ENCODE results near the gene GREB1L.

- TF ChIP-seq MYC (IDR thresholded peaks at IDR 0.05; ENCODE audit: low read depth, low read length) = no peak
- TF ChIP-seq MYC (CRISPR knock-in tag; IDR thresholded peaks at IDR 0.05; ENCODE audit: borderline replicate concordance, low read depth) = no peak
- TF ChIP-seq ELF2 (CRISPR knock-in tag; IDR thresholded peaks at IDR 0.05) = no peak
- no peak for TF ChIP-seq ZBTB33 (CRISPR knock-in tag; IDR thresholded peaks at IDR 0.05)
- TF ChIP-seq, protein P1, sequence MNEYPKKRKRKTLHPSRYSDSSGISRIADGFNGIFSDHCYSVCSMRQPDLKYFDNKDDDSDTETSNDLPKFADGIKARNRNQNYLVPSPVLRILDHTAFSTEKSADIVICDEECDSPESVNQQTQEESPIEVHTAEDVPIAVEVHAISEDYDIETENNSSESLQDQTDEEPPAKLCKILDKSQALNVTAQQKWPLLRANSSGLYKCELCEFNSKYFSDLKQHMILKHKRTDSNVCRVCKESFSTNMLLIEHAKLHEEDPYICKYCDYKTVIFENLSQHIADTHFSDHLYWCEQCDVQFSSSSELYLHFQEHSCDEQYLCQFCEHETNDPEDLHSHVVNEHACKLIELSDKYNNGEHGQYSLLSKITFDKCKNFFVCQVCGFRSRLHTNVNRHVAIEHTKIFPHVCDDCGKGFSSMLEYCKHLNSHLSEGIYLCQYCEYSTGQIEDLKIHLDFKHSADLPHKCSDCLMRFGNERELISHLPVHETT (CRISPR knock-in tag; conservative IDR thresholded peaks at IDR 0.05 in 1 of 2, IDR thresholded peaks at IDR 0.05 in 1 of 2) = no peak
- TF ChIP-seq, protein P2, sequence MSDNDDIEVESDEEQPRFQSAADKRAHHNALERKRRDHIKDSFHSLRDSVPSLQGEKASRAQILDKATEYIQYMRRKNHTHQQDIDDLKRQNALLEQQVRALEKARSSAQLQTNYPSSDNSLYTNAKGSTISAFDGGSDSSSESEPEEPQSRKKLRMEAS (CRISPR knock-in tag; IDR thresholded peaks at IDR 0.05) = no peak
- TF ChIP-seq MXI1 (IDR thresholded peaks at IDR 0.05; ENCODE audit: low read depth, low read length) = no peak
- TF ChIP-seq STAT5B (CRISPR knock-in tag; IDR thresholded peaks at IDR 0.05) = no peak
- no peak for TF ChIP-seq FOXK1 (CRISPR knock-in tag; IDR thresholded peaks at IDR 0.05; ENCODE audit: borderline replicate concordance)
- TF ChIP-seq HDAC6 (IDR thresholded peaks at IDR 0.05; ENCODE audit: low read depth, low read length) = no peak
- TF ChIP-seq, protein P3, sequence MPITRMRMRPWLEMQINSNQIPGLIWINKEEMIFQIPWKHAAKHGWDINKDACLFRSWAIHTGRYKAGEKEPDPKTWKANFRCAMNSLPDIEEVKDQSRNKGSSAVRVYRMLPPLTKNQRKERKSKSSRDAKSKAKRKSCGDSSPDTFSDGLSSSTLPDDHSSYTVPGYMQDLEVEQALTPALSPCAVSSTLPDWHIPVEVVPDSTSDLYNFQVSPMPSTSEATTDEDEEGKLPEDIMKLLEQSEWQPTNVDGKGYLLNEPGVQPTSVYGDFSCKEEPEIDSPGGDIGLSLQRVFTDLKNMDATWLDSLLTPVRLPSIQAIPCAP (CRISPR knock-in tag; IDR thresholded peaks at IDR 0.05; ENCODE audit: borderline replicate concordance) = no peak
- no peak for TF ChIP-seq FOXM1 (IDR thresholded peaks at IDR 0.05; ENCODE audit: low read depth)
- no peak for TF ChIP-seq FOXM1 (CRISPR knock-in tag; IDR thresholded peaks at IDR 0.05; ENCODE audit: low read depth)
- TF ChIP-seq CBX5 (IDR thresholded peaks at IDR 0.05; ENCODE audit: borderline replicate concordance, low read depth) = no peak
Observed at GRCh38 chr18:21269349-21269748, 27.3 kb downstream of the GREB1L start.
